K562 (cell line): ENCODE results near the gene ZNF331. TPM values are rescaled to one million over a fixed set of nuclear protein-coding genes. Genes with fewer than 3 reads are reported as not detected.

Source experiments
- BMI1 ChIP-seq: fragments of 150-350 bp; IDR thresholded peaks from 2 replicates; pipeline ENCODE4 v1.6.1; 2014; ENCODE audit warnings: low read length
- CBFA2T3 ChIP-seq: fragments of 450-650 bp; IDR thresholded peaks from 2 replicates; pipeline ENCODE4 v1.6.1; 2017
- EWSR1 ChIP-seq: fragments of 450-650 bp; IDR thresholded peaks from 2 replicates; pipeline ENCODE4 v1.6.1; 2018; ENCODE audit warnings: borderline replicate concordance, mild to moderate bottlenecking, low read depth, moderate library complexity; ENCODE audit not compliant: partially characterized antibody
- FOXO4 ChIP-seq: fragments of 450-650 bp; formaldehyde crosslinking; IDR thresholded peaks from 2 replicates; pipeline ENCODE4 v1.4.0; 2020; ENCODE audit warnings: mild to moderate bottlenecking, moderate library complexity
- HDAC3 ChIP-seq: fragments of 450-650 bp; IDR thresholded peaks from 2 replicates; pipeline ENCODE4 v1.6.1; 2018; ENCODE audit warnings: borderline replicate concordance, mild to moderate bottlenecking, moderate library complexity; ENCODE audit not compliant: partially characterized antibody
- KLF6 ChIP-seq: fragments of 250-450 bp; sonication (Bioruptor Pico); IDR thresholded peaks from 2 replicates; pipeline ENCODE4 v1.4.0; 2020; ENCODE audit warnings: mild to moderate bottlenecking, moderate library complexity, borderline replicate concordance
- MAFF ChIP-seq: IDR thresholded peaks from 2 replicates; pipeline ENCODE4 v1.6.1; 2012; ENCODE audit warnings: low read length, improper control_type of control experiment
- SETDB1 ChIP-seq: IDR thresholded peaks from one replicate; pipeline ENCODE4 v1.6.1; 2012; ENCODE audit warnings: low read length, control low read depth, inconsistent platforms
- SRSF7 ChIP-seq: fragments of 200-400 bp; formaldehyde crosslinking; optimal IDR thresholded peaks from 2 replicates; pipeline ENCODE3; 2017; ENCODE audit warnings: mild to moderate bottlenecking, low read depth, low read length
- ZNF224 ChIP-seq: sonication (generic); formaldehyde crosslinking; IDR thresholded peaks from 2 replicates; pipeline ENCODE4 v1.8.0; 2022; ENCODE audit warnings: mild to moderate bottlenecking, missing genetic modification reagents
- ZNF253 ChIP-seq: fragments of 250-450 bp; sonication (Bioruptor Pico); conservative IDR thresholded peaks from 2 replicates; pipeline ENCODE4 v1.6.1; 2021; ENCODE audit warnings: mild to moderate bottlenecking
- ZNF408 ChIP-seq: fragments of 250-450 bp; sonication (Bioruptor Pico); IDR thresholded peaks from 2 replicates; pipeline ENCODE4 v1.4.0; 2020; ENCODE audit warnings: low read depth, mild to moderate bottlenecking, moderate library complexity
- polyA plus RNA-seq, 8 experiments: library from polyadenylated mRNA; depleted of rRNA in 4 of 8; stranded (reverse) in 5 of 8; unstranded in 3 of 8; fragments of >200 nt; fragmentation: Nextera tagmentation in 2 of 8; fragmentation: Illumina TruSeq in 1 of 8; extraction: Ambion mirVana in 2 of 8; extraction: Trizol in 1 of 8; gene quantifications; 2 replicates each; pipeline versions ENCODE4 v1.2.1 to v1.2.3, GENCODE V29; 2011 to 2014; ENCODE audit warnings: inconsistent platforms in 1 of 8, missing spikeins in 1 of 8
- total RNA-seq, 7 experiments: library from RNA; depleted of rRNA in 6 of 7; stranded (reverse); fragments of >200 nt in 6 of 7; fragmentation: Illumina TruSeq in 2 of 7; extraction: Trizol in 2 of 7; gene quantifications; 2 replicates each; pipeline versions ENCODE4 v1.2.1 to v1.2.3, GENCODE V29; 2011 to 2021; ENCODE audit warnings: low replicate concordance in 1 of 7
- TF ChIP-seq, protein P1 (sequence below), 2 experiments: fragments of 450-650 bp; IDR thresholded peaks; 2 replicates each; pipeline ENCODE4 v1.6.1; 2016; ENCODE audit warnings: mild to moderate bottlenecking in 2 of 2, borderline replicate concordance in 1 of 2, low read depth in 1 of 2, moderate library complexity in 1 of 2
- TF ChIP-seq, protein P2 (sequence below): fragments of 450-650 bp; IDR thresholded peaks from 2 replicates; pipeline ENCODE4 v1.6.1; 2014; ENCODE audit warnings: low read depth, mild to moderate bottlenecking, moderate library complexity, borderline replicate concordance

ZNF331 gene
- total and polyA plus RNA-seq, 9 of the 15 experiments (the other 6 are each of a cell fraction or from before 2014, with no cell fraction given) = 0.23 to 2.7 (median 0.76) TPM

- TF ChIP-seq, protein P1, sequence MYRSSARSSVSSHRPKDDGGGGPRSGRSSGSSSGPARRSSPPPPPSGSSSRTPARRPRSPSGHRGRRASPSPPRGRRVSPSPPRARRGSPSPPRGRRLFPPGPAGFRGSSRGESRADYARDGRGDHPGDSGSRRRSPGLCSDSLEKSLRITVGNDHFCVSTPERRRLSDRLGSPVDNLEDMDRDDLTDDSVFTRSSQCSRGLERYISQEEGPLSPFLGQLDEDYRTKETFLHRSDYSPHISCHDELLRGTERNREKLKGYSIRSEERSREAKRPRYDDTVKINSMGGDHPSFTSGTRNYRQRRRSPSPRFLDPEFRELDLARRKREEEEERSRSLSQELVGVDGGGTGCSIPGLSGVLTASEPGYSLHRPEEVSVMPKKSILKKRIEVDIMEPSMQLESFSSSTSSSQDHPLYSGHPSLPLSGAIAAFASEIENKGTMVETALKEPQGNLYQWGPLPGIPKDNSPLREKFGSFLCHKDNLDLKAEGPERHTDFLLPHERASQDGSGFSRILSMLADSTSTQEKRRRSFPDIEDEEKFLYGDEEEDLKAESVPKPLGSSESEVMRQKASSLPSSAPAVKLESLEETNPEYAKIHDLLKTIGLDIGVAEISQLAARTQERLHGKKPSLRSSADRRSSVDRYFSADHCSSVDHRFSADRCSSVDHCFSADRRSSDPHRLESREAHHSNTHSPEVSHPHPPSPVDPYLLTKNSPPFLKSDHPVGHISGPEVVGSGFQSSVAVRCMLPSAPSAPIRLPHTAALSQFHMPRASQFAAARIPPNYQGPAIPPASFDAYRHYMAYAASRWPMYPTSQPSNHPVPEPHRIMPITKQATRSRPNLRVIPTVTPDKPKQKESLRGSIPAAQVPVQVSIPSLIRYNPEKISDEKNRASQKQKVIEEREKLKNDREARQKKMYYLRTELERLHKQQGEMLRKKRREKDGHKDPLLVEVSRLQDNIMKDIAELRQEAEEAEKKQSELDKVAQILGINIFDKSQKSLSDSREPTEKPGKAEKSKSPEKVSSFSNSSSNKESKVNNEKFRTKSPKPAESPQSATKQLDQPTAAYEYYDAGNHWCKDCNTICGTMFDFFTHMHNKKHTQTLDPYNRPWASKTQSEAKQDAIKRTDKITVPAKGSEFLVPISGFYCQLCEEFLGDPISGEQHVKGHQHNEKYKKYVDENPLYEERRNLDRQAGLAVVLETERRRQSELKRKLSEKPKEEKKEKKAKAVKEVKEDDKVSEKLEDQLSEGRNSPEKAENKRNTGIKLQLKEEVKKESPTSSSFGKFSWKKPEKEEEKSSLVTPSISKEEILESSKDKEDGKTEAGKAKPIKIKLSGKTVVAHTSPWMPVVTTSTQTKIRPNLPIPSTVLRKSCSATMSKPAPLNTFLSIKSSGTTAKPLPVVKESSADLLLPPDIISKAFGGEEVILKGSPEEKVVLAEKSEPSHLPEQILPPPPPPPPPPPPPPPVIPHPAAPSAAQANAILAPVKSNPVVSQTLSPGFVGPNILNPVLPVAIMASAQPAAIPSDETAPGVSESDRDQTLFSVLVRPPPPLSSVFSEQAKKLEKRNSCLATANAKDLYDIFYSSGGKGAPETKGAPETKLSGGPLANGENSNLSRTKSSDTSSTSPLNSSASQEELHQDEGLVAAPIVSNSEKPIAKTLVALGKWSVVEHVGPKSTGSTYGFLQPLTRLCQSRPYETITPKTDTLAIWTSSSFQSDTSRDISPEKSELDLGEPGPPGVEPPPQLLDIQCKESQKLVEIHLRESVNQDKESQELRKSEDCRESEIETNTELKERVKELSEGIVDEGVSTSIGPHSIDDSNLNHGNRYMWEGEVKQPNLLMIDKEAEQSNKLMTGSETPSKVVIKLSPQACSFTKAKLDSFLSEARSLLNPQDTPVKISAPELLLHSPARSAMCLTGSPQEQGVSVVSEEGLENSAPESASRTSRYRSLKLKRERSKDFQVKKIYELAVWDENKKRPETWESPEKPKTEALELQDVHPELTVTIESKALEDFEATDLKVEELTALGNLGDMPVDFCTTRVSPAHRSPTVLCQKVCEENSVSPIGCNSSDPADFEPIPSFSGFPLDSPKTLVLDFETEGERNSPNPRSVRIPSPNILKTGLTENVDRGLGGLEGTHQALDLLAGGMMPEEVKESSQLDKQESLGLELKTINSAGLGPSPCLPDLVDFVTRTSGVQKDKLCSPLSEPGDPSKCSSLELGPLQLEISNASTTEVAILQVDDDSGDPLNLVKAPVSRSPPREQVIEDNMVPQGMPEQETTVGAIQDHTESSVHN (IDR thresholded peaks at IDR 0.05; ENCODE audit: borderline replicate concordance in 1 of 2, low read depth in 1 of 2) = no peak
- TF ChIP-seq KLF6 (peak; percentile 97; the same call in 1 of the 2 replicates), FOXO4 (CRISPR knock-in tag) (peak; percentile 95), MAFF (no peak), BMI1 (no peak), CBFA2T3 (peak; percentile 90), ZNF224 (CRISPR knock-in tag) (no peak), SRSF7 (no peak), SETDB1 (no peak), HDAC3 (no peak), ZNF408 (CRISPR knock-in tag) (no peak), EWSR1 (no peak), ZNF253 (CRISPR knock-in tag) (no peak)
- TF ChIP-seq, protein P2, sequence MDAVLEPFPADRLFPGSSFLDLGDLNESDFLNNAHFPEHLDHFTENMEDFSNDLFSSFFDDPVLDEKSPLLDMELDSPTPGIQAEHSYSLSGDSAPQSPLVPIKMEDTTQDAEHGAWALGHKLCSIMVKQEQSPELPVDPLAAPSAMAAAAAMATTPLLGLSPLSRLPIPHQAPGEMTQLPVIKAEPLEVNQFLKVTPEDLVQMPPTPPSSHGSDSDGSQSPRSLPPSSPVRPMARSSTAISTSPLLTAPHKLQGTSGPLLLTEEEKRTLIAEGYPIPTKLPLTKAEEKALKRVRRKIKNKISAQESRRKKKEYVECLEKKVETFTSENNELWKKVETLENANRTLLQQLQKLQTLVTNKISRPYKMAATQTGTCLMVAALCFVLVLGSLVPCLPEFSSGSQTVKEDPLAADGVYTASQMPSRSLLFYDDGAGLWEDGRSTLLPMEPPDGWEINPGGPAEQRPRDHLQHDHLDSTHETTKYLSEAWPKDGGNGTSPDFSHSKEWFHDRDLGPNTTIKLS = no peak
Measured at GRCh38 chr19:53517114-53517741, 20.7 kb upstream of the ZNF331 start (continued).
